CD14-positive monocyte (primary cell): ENCODE results near the gene LY6G5B. TPM values are rescaled to one million over a fixed set of nuclear protein-coding genes. Genes with fewer than 3 reads are reported as not detected.
A peak's percentile ranks its signal among the peaks of the same experiment; 100 is the strongest.

Experiments used
- DNase-seq, 3 donors: peaks; one replicate each; pipeline ENCODE4 v3.0.0-alpha.2; 2011 to 2022
- H2AFZ ChIP-seq: 2 replicates; pipeline ENCODE4 v1.6.0; 2012; ENCODE audit warnings: mild to moderate bottlenecking, low read depth, low read length, inconsistent platforms; ENCODE audit not compliant: insufficient read depth, poor library complexity, severe bottlenecking
- H3K27ac ChIP-seq, 2 donors: 1 replicate in 1 of 2; 2 replicates in 1 of 2; pipeline ENCODE4 v1.5.1; 2012 to 2013; ENCODE audit warnings: low read length in 2 of 2, control low read depth in 1 of 2, inconsistent platforms in 1 of 2, low read depth in 1 of 2, mild to moderate bottlenecking in 1 of 2
- H3K27me3 ChIP-seq, 2 donors: one replicate each; pipeline versions ENCODE4 v1.6.0 to v1.6.1; 2011 to 2013; ENCODE audit warnings: low read length in 2 of 2; ENCODE audit not compliant: control insufficient read depth in 2 of 2, insufficient read depth in 2 of 2
- H3K36me3 ChIP-seq, 2 donors: replicated peaks in 1 of 2; 1 replicate in 1 of 2; 2 replicates in 1 of 2; pipeline versions ENCODE4 v1.5.1 to v1.6.1; 2012 to 2013; ENCODE audit warnings: low read length in 2 of 2, control low read depth in 1 of 2, inconsistent platforms in 1 of 2, mild to moderate bottlenecking in 1 of 2; ENCODE audit not compliant: insufficient read depth in 2 of 2, control insufficient read depth in 1 of 2
- H3K4me1 ChIP-seq, 2 donors: 1 replicate in 1 of 2; 2 replicates in 1 of 2; pipeline versions ENCODE4 v1.5.1 to v1.6.1; 2012 to 2013; ENCODE audit warnings: low read length in 2 of 2, control low read depth in 1 of 2, inconsistent platforms in 1 of 2, mild to moderate bottlenecking in 1 of 2, moderate library complexity in 1 of 2; ENCODE audit not compliant: insufficient read depth in 2 of 2, control insufficient read depth in 1 of 2
- H3K4me2 ChIP-seq: replicated peaks from 2 replicates; pipeline ENCODE3; 2012; ENCODE audit warnings: low read length, moderate library complexity, mild to moderate bottlenecking; ENCODE audit not compliant: poor library complexity, severe bottlenecking; ENCODE audit errors: extremely low read depth
- H3K4me3 ChIP-seq, 3 experiments: fragments of 200-600 bp in 1 of 3; sonication (generic) in 1 of 3; replicated peaks in 1 of 3; 1 replicate in 2 of 3; 2 replicates in 1 of 3; pipeline ENCODE4 v1.5.1; 2011 to 2013; ENCODE audit warnings: low read length in 3 of 3, mild to moderate bottlenecking in 3 of 3, control low read depth in 2 of 3, low read depth in 2 of 3, inconsistent platforms in 1 of 3, moderate library complexity in 1 of 3
- H3K79me2 ChIP-seq: 2 replicates; pipeline ENCODE4 v1.6.0; 2012; ENCODE audit warnings: mild to moderate bottlenecking, control low read depth, inconsistent platforms, low read length, moderate library complexity; ENCODE audit not compliant: insufficient read depth
- H3K9ac ChIP-seq: 2 replicates; pipeline ENCODE4 v1.6.0; 2017; ENCODE audit warnings: low read length, mild to moderate bottlenecking; ENCODE audit not compliant: insufficient read depth, poor library complexity, severe bottlenecking
- H3K9me3 ChIP-seq, 2 donors: replicated peaks in 1 of 2; 1 replicate in 1 of 2; 2 replicates in 1 of 2; pipeline versions ENCODE4 v1.5.1 to v1.6.1; 2012 to 2013; ENCODE audit warnings: low read length in 2 of 2, control low read depth in 1 of 2; ENCODE audit not compliant: control insufficient read depth in 1 of 2, insufficient read depth in 1 of 2
- H4K20me1 ChIP-seq: 2 replicates; pipeline ENCODE4 v1.6.0; 2012; ENCODE audit warnings: mild to moderate bottlenecking, low read length, control low read depth, moderate library complexity; ENCODE audit not compliant: insufficient read depth
- H3K27ac Mint-ChIP-seq, 7 donors: one replicate each; pipeline ENCODE4 v1.8.0; 2020; ENCODE audit warnings: mild to moderate bottlenecking in 7 of 7, mixed read lengths in 7 of 7, moderate library complexity in 6 of 7, inconsistent platforms in 2 of 7
- H3K27me3 Mint-ChIP-seq, 3 donors: one replicate each; pipeline ENCODE4 v1.8.0; 2021 to 2022; ENCODE audit warnings: low read depth in 3 of 3, mild to moderate bottlenecking in 3 of 3, mixed read lengths in 3 of 3, moderate library complexity in 3 of 3, inconsistent platforms in 1 of 3
- H3K36me3 Mint-ChIP-seq, 2 donors: one replicate each; pipeline ENCODE4 v1.8.0; 2020; ENCODE audit warnings: mixed read lengths in 2 of 2, inconsistent platforms in 1 of 2, mild to moderate bottlenecking in 1 of 2
- H3K4me1 Mint-ChIP-seq: one replicate; pipeline ENCODE4 v1.8.0; 2020; ENCODE audit warnings: mild to moderate bottlenecking, mixed read lengths
- H3K4me3 Mint-ChIP-seq, 2 donors: one replicate each; pipeline ENCODE4 v1.8.0; 2020; ENCODE audit warnings: mild to moderate bottlenecking in 2 of 2, mixed read lengths in 2 of 2, moderate library complexity in 1 of 2
- H3K9me3 Mint-ChIP-seq, 7 donors: one replicate each; pipeline ENCODE4 v1.8.0; 2020 to 2022; ENCODE audit warnings: mixed read lengths in 7 of 7, mild to moderate bottlenecking in 6 of 7, moderate library complexity in 6 of 7, inconsistent platforms in 2 of 7
- WGBS: methylation state at CpG from one replicate; pipeline ENCODE4 v1.1.5; 2013; ENCODE audit warnings: missing lambda C conversion rate; ENCODE audit not compliant: insufficient coverage; 5-methylcytosine and 5-hydroxymethylcytosine counted together
- intact Hi-C, 2 donors: fragments of 100-400 bp; cut with micrococcal nuclease; formaldehyde crosslinking; loops; one replicate each; pipeline versions ENCODE4 v1.15.0 to v1.15.1; 2023
- polyA plus RNA-seq, 3 donors: library from polyadenylated mRNA; depleted of rRNA in 1 of 3; unstranded in 2 of 3; stranded (reverse) in 1 of 3; fragments of 300-500 nt in 2 of 3; fragments of >200 nt in 1 of 3; fragmentation: Illumina TruSeq in 2 of 3; gene quantifications; 1 replicate in 2 of 3; 2 replicates in 1 of 3; pipeline ENCODE4 v1.2.3, GENCODE V29; 2012 to 2021
- TF ChIP-seq, protein P1 (sequence below): fragments of 200-600 bp; IDR thresholded peaks from one replicate; pipeline ENCODE4 v1.8.0; 2022; ENCODE audit warnings: antibody characterized with exemption, mild to moderate bottlenecking

LY6G5B gene
- polyA plus RNA-seq, 3 donors: 0.17 to 55.1 TPM; not detected in 1

DNA sequence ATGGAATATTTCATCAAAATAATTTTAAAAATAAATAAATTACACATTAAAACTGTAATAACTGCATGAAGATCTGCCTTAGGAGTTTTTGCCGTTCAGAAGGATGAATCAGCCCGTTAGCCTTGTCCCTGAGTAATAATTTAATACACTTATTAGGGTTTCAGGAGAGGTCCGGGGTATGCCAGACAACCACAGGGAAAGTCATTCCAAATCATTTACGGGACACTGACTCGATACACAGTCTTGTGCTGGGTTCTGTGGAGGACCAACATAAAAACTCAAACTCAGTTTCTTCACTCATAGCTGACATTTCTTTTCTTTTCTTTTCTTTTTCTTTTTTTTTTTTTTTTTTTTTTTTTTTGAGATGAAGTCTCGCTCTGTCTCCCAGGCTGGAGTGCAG lies 36.2 kb downstream of the LY6G5B start:
- Mint-ChIP-seq H3K36me3 (peaks cover 3 to 10% of the 10 kb centered on the region in 2 donors), H3K27ac (no peak overlapping the region), H3K4me3 (no peak overlapping the region), H3K27me3 (peaks cover 0 to 6% (median 1%) of the 10 kb centered on the region in 3 donors), H3K4me1 (peaks cover 30% of the 10 kb centered on the region), H3K9me3 (no peaks in the 10 kb centered on the region)
- Histone ChIP-seq H3K9ac (no peak overlapping the region), H3K4me1 (peaks cover 25 to 34% of the 10 kb centered on the region in 2 donors), H3K4me3 (no peak overlapping the region), H3K9me3 (no peaks in the 10 kb centered on the region), H3K36me3 (peaks cover 1 to 6% of the 10 kb centered on the region in 2 donors), H3K27me3 (no peaks in the 10 kb centered on the region), H4K20me1 (peaks cover 7% of the 10 kb centered on the region), H3K4me2 (no peak overlapping the region), H3K79me2 (peaks cover 21% of the 10 kb centered on the region), H2AFZ (no peak overlapping the region), H3K27ac (no peak overlapping the region)
- intact Hi-C loops: no loop called here
- DNase-seq: no peak
- WGBS: no CpG with 5 or more reads among the region's 6 CpGs
- TF ChIP-seq, protein P1, sequence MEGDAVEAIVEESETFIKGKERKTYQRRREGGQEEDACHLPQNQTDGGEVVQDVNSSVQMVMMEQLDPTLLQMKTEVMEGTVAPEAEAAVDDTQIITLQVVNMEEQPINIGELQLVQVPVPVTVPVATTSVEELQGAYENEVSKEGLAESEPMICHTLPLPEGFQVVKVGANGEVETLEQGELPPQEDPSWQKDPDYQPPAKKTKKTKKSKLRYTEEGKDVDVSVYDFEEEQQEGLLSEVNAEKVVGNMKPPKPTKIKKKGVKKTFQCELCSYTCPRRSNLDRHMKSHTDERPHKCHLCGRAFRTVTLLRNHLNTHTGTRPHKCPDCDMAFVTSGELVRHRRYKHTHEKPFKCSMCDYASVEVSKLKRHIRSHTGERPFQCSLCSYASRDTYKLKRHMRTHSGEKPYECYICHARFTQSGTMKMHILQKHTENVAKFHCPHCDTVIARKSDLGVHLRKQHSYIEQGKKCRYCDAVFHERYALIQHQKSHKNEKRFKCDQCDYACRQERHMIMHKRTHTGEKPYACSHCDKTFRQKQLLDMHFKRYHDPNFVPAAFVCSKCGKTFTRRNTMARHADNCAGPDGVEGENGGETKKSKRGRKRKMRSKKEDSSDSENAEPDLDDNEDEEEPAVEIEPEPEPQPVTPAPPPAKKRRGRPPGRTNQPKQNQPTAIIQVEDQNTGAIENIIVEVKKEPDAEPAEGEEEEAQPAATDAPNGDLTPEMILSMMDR: no peak

DNA sequence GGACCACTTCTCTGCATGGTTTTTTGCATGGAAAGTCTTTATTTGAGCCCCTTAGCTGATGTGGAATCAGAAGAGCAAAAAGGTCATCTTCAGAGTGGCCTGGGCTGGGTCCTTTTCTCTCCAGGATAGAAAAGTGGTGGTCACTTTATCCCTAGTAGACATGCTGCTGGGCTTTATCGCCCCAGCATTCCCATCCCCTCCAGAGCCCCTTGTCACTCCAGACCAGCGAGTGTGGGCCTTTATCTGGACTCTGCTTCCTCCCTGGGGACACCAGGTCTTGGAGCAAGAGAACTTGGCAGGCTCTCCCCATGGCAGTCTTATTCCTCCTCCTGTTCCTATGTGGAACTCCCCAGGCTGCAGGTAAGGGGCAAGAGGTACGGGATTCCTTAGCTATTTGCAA lies 36.8 kb downstream of the LY6G5B start, which contains the start of gene LY6G6F:
Gene LY6G6F, plus strand, starts transcription at position 268 of the 400 bp plus-strand sequence. Its CDS starts 41 bp downstream, at position 309.
- Mint-ChIP-seq H3K9me3 (no peaks in the 10 kb centered on the region), H3K27me3 (peaks cover 0 to 6% (median 1%) of the 10 kb centered on the region in 3 donors), H3K27ac (peak within 1 kb of the TSS in 1 of 7 donors; percentile 6), H3K4me3 (no peak within 1 kb of the TSS), H3K36me3 (peaks cover 0 to 4% of the 10 kb centered on the region in 2 donors), H3K4me1 (peaks cover 30% of the 10 kb centered on the region)
- Histone ChIP-seq H2AFZ (no peak within 1 kb of the TSS), H4K20me1 (peaks cover 5% of the 10 kb centered on the region), H3K9me3 (no peaks in the 10 kb centered on the region), H3K27ac (no peak within 1 kb of the TSS), H3K36me3 (no peaks in the 10 kb centered on the region), H3K79me2 (peaks cover 14% of the 10 kb centered on the region), H3K4me2 (no peak within 1 kb of the TSS), H3K9ac (no peak within 1 kb of the TSS), H3K4me1 (peaks cover 25 to 34% of the 10 kb centered on the region in 2 donors), H3K4me3 (no peak within 1 kb of the TSS), H3K27me3 (no peaks in the 10 kb centered on the region)
- TF ChIP-seq, protein P1: no peak
- WGBS: no CpG with 5 or more reads among the region's 3 CpGs
- intact Hi-C loops: no loop called here
- no peak for DNase-seq
